ENCODE measurements around the gene EMP3. TPM values are rescaled to one million over a fixed set of nuclear protein-coding genes. Genes with fewer than 3 reads are reported as not detected.

Gene EMP3
- total and polyA plus RNA-seq, 9 of the 15 experiments (the other 6 are each of a cell fraction or from before 2014, with no cell fraction given): 123 to 386 (median 296) TPM

DNA sequence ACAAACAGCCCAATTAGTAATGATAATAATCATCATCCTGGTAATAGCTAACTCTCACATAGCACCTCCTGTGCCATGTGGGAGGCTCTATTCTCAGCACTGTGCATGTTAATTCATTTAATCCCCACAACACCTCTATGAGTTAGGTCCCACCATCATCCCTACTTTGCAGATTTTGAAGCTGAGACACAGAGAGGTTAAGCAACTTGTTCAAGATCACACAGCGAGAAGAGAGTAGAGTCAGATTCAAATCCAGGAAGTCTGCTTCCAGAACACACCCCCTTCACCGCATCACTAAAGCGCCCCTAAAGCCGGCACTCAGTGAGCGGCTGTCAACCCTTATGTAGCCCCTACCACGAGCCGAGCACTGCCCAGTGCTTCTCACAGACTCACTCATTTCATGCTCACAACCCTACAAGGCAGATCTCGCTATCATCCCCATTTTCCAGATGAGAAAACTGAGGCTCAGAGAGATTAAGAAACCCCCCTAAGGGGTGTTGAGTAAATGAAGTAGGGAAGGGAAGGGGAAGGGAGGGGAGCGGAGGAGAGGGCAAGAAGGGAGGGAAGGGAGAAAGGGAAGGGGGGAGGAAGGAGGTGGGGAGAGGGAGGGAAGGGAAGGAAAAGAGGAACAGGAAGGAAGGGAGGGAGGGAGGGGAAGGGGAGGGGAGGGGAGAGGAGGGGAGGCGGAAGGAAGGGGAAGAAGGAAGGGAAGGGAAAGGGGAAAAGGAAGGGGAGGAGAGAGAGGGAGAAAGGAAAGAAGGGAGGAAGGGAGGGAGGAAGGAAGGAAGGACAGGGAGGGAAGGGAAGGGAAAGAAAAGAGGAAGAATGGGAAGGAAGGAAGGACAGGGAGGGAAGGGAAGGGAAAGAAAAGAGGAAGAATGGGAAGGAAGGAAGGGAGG is 16.4 kb downstream of the EMP3 start (continued):
- no peak for TF ChIP-seq HNRNPH1 (optimal IDR thresholded peaks at IDR 0.05; ENCODE audit: low read depth, low read length)
- TF ChIP-seq PTBP1 (IDR thresholded peaks at IDR 0.05; ENCODE audit: low read depth, low read length): 0 out of 2 replicates have a peak, but pooled peaks have one; percentile 74
- no peak for TF ChIP-seq TAF7 (tag; IDR thresholded peaks at IDR 0.05)
- no peak for TF ChIP-seq PCBP1 (IDR thresholded peaks at IDR 0.05; ENCODE audit: low read depth, low read length, poor library complexity, severe bottlenecking)

DNA sequence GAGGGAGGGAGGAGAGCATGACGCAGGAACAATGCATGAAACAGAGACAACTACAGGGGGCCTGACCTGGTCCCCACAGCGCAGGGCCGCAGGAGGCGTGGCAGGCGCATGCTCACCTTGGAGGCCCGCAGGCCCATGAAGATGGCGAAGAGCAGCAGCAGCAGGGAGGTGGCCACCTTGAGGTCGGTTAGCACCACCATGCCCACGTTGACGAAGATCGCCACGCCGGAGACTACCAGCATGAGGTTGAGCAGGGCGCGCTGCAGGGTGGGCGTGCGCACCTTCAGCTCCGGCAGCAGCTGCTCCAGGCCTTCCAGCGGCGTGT is 17.0 kb downstream of the EMP3 start:
- intact Hi-C loops (cut with micrococcal nuclease) (no loop called here), in situ Hi-C loops (cut with MboI) (no loop called here)
- no peaks in the 10 kb centered on the region for H4K20me1 ChIP-seq (replicated peaks; ENCODE audit: control insufficient read depth, insufficient read depth, low read length)
- H3K27me3 ChIP-seq (ENCODE audit: control insufficient read depth in 2 of 2, insufficient read depth in 2 of 2, low read length in 2 of 2): no peaks in the 10 kb centered on the region
- peaks cover 4% of the 10 kb centered on the region; the same call in 2 of the 3 replicates for H3K36me3 ChIP-seq (ENCODE audit: control insufficient read depth, insufficient read depth, low read length)
- H3K9me1 ChIP-seq (ENCODE audit: control insufficient read depth, insufficient read depth, low read length): no peaks in the 10 kb centered on the region
- no peaks in the 10 kb centered on the region for H3K9me3 ChIP-seq (replicated peaks; ENCODE audit: control insufficient read depth, insufficient read depth, low read depth, low read length)
- ATAC-seq (no peak), FAIRE-seq (no peak), DNase-seq (ENCODE audit: extremely low read depth in 1 of 4, low spot score in 3 of 4) (peak in 1 of 4 experiments; percentile 7)
- WGBS (ENCODE audit: insufficient coverage, low coverage, missing lambda C conversion rate): 88% methylated on average over 18 of the region's 20 CpGs
- BruUV-seq (replicated peaks): no TSS peak
- H2AFZ ChIP-seq (ENCODE audit: low read depth, low read length): no peak overlapping the region
- no peak overlapping the region for H3K4me2 ChIP-seq (ENCODE audit: insufficient read depth, low read length)
- ChIA-PET POLR2A (interaction anchor here (1.0 kb wide), 1 partner anchor 10 kb away, joined by 3 read pairs; no protein-coding TSS in a partner anchor), CTCF (ENCODE audit: low intra/inter-chr PET ratio) (no interaction called here)
- H3K4me3 ChIP-seq: no peak overlapping the region
- TF ChIP-seq RBM25 (IDR thresholded peaks at IDR 0.05; ENCODE audit: low read depth, low read length, severe bottlenecking) (no peak), ETV6 (IDR thresholded peaks at IDR 0.05; ENCODE audit: borderline replicate concordance in 1 of 2, low read depth in 2 of 2, low read length in 1 of 2) (peak in 1 of 2 experiments; percentile 66; a peak in 1 of 4 replicates), ETV6 (CRISPR knock-in tag; IDR thresholded peaks at IDR 0.05; ENCODE audit: borderline replicate concordance) (no peak), GTF2F1 (IDR thresholded peaks at IDR 0.05; ENCODE audit: low read depth, low read length) (no peak)
- TF ChIP-seq, protein P1, sequence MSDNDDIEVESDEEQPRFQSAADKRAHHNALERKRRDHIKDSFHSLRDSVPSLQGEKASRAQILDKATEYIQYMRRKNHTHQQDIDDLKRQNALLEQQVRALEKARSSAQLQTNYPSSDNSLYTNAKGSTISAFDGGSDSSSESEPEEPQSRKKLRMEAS (CRISPR knock-in tag; IDR thresholded peaks at IDR 0.05): peak; percentile 16; the same call in 1 of the 2 replicates
- H3K27ac ChIP-seq (ENCODE audit: extremely low read depth, low read depth, low read length): no peak overlapping the region
- peaks cover 5 to 34% of the 10 kb centered on the region in 2 experiments; a peak in 4 of 5 replicates for H3K4me1 ChIP-seq (replicated peaks in 1 of 2; ENCODE audit: control insufficient read depth in 2 of 2, insufficient read depth in 2 of 2, low read length in 2 of 2)
- no peaks in the 10 kb centered on the region for H3K79me2 ChIP-seq (ENCODE audit: control insufficient read depth, insufficient read depth, low read length)
- H3K9ac ChIP-seq (ENCODE audit: insufficient read depth in 1 of 2, low read depth in 2 of 2, low read length in 2 of 2): peak overlapping the region in 1 of 2 experiments; percentile 70; a peak in 1 of 4 replicates

Data from K562 (cell line).